ENCODE measurements around the gene MAML3.

The MAML3 gene

DNA sequence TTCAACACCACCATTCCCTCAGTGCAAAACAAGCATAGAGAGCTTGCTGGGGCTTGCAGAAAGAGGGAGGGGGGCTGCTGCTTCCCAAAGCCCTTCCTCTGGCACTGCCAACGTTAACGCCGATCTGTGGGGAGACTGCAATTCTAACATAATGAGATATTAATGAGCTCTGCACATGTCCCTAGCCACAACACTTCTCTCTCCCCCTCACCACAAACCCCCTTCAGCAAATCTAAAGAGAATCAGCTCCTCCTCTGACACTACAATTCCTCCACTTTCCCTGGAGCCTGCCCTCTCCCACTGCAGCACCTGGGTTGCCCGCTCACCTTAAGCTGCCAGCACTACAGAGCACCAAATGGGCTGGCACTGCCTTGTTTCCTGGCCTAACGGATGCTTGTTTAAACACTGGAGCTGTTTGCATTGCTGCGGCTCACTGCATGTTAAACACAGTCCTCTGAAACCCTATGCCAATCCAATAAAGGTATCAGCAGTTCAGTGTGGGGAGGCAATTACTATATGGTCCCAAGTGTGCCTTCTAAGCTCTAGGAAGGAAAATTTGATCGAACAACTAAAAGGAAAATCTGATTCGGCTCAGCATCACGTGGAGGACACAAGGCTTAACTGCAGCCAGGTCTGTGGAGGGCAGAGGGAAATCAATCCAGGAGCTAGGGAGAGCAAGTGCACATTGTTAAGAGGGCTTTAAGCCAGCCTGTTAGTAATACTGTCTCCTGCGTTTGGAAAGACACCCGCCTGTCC, 232.4 kb downstream of the MAML3 start:
- no peak for DNase-seq (ENCODE audit: low read depth, low spot score)

DNA sequence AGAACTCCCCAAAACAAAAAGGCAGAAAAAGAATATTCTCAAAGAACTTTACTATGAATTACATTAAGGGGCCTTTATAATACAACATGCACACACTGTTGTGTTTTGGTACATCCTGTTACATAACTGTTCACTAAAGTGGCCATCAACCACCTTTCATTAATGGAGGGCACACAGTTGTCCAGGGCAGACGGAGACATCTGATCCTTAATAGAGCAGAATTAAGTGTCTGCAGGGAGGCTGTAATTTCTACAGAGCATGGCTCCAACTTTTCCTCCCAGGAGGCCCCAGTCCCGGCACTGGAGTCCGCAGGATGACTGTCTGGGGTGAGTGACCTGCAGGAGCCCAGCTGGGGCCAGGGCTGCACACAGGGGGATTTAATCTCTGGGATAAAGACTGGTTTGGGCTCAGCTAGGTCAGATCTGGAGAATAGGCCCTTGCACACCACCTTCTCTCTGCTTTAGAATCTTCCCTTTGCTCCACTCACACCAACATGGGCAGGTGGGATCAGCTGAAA, 233.4 kb downstream of the MAML3 start:
- DNase-seq (ENCODE audit: low read depth, low spot score): no peak

DNA sequence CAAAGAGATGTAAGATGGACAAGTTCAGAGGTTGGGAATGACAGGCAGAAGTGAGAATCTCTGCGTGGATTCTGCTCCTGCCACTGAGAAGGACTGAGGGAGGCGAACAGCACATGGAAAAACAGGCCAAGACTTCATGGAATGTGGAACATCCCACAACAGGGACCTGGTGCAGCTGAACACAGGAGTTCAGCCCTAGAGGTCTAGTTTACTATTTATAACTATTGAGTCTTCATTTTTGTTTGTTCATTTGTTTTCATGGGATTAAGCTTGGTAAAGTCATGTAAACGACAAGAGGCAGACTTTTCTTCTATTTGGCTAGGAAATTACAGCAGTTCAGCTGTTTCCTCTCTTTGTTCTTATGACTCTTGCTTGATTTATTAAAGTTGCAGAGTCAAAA, 234.5 kb downstream of the MAML3 start:
- DNase-seq (ENCODE audit: low read depth, low spot score): no peak

DNA sequence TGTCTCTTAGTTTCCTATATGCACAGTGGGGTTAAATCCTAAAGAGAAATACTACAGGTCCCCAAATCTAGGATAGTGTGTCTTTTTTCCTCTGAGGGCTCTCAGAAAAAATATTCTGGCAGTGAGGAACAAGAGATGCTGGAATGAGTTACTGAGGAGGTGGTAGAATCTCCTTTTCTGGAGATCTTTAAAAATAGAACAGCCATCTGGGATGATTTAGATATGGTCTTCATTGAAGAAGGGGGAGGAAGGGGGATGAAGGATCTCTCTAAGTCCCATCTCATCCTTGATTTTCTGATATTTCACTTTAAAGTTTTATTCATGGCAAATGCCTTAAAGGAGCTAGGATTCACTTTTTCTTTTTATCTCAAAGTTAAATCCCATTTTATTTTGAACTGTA, 235.0 kb downstream of the MAML3 start:
- DNase-seq (ENCODE audit: low read depth, low spot score): no peak

DNA sequence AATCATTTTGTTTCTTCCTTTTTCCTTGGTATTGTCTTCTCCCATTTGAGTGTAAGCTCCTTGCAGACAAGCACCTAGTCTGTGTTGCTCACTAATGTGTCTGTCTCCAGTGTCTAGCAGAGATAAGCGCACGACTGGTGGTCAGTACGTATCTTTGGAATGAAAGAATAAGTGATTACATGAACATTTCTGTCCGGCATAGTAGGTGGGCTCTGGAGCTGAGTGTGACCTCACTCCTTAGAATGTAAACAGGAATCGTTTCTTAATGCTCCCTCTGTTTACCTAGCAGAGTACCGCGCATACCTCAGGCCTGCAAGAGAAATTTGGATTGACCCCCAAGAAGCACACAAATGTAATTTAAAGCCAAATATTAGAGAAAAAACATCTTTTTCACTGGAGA, 235.4 kb downstream of the MAML3 start:
- DNase-seq (ENCODE audit: low read depth, low spot score): no peak

DNA sequence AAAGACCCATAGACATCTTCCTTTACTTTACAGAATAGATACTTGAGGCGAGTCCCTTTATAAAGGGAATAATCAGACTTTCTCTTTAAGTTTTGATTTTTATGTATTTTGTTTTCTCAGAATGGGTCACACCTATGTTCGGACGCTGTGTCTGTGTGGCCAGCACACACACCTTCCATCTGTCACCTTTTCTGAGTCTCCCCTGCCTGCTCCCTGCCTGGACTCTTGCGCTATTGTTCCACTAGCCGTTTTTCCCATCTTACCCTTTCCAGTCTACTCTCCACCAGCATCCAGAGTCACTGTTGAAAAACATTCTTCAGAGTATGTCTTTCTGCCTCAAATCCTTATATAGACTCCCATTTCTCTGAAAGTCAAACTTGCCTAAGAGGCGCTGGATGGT, 236.1 kb downstream of the MAML3 start:
- no peak for DNase-seq (ENCODE audit: low read depth, low spot score)

DNA sequence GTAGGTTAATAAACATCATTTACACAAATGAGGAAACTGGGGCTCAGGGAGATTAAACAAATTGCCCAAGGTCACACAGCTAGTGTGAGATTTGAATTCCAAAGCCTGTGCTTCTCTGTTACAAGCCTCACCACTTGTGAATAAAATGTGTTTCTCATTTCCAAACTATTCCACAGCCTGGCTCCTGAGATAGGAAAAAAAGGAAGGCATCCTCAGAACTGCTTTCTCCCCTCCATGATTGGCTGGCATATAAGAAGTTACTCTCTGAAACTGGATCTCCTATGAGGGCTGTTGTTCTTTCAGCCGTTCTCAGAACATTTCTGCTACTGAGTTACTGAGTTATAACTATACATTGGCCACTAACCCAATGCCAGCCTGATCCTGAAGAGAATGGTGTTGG, 237.9 kb downstream of the MAML3 start:
- no peak for DNase-seq (ENCODE audit: low read depth, low spot score)

DNA sequence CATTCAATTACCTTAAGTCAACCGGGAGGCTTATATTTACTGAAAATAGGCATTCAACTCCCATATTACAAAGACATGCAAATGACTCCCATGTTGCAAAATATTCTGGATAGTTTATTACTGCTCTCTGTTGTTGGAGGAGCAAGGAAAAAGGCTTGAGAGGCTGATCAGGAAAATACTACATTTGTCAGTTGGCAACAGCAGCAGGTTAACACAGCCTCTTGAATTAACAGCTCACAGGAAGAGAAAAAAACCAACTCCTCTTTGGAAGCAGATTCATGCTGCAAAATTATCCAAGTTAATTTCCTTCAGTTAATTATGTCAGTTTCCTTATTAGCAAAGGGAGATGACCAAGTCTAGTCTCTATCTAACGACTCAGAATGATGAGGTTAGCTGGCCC, 238.9 kb downstream of the MAML3 start:
- DNase-seq (ENCODE audit: low read depth, low spot score): no peak

DNA sequence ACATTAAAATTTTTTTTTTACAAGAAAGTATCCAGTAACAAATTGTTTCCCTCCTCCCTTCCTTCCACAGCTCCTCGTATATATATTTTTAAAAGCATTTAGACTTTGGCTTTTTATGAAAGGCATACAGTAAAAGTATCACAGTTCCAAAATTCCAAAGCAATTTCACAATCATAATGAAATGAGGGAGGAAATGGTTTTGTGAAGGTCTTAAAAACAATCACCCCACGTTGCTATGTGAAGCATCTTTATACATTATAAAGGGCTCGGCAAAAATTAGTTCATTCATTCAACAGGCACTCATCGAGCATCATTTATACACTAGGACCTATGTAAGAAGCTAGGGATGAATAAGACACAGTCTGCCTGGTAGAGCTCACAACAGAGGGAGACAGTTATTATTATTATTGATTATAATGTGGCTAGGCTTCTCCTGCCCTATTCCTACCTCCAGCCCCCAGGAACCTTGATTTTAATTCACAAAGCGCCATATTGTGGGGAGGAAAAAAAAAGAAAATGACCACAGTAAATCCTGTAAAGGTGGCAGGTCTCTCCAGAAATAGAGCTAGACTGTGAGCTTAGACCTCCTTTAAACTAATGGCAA, 239.9 kb downstream of the MAML3 start:
- no peak for DNase-seq (ENCODE audit: low read depth, low spot score)

DNA sequence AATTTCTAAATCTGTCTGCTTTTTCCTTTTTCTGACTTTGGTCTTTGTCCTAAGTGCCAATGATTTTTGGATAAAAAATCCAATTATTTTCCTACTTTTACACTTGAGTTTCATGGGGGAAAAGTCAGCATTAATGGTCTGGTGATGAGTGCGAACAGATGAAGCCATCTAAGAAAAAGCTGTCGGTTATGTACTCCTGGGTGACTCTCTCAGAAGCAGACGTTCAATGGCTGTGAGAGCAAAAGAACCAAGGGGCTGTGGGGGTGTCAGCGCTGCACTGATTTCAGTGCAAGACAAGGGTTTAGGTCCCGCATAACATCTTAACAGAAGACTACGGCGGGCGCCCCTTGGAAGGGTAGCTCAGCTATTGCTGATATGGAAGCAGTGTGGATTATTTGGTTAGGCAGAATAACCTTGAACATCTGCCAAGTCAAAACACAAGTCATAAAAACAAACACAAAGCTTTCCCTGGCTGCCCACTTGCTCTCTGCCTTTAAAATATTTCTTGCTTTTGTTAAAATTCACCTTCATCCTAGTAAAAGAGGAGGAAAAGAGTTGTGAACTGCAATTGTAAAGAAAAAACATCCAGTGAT, 240.5 kb downstream of the MAML3 start:
- DNase-seq (ENCODE audit: low read depth, low spot score): no peak

DNA sequence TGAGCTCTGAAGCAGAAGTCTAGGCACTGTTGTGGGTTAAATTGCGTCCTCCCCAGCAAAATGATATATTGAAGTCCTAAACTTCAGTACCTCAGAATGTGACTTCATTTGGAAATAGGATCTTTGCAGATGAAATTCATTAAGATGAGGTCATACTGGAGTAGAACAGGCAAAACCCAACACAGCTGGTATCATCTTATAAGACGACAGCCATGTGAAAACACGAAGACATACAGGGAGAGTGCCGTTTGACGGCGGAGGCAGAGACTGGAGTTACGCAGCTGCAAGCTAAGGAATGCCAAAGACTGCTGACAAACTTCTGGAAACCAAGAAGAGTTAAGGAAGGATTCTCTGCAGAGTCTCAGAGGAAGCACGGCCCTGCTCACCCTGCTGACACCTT, 241.5 kb downstream of the MAML3 start:
- DNase-seq (ENCODE audit: low read depth, low spot score): no peak

DNA sequence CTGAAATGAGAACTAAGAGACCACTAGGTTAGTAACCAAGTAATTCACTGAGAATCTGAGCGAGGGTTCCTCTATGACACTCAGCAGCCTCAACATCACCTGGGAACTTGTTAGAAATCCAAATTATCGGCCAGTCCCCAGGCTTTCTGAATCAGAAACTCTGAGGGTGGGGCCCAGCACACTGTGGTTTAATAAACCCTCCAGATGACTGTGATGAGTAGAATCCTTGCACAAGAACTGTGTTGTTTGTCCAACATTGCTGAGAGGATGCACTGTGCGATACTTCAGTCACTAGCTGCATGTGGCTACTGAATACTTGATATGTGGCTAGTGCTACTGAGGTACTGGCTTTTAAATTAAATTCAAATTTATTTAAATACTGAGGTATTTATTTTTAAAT, 243.9 kb downstream of the MAML3 start:
- DNase-seq (ENCODE audit: low read depth, low spot score): no peak

DNA sequence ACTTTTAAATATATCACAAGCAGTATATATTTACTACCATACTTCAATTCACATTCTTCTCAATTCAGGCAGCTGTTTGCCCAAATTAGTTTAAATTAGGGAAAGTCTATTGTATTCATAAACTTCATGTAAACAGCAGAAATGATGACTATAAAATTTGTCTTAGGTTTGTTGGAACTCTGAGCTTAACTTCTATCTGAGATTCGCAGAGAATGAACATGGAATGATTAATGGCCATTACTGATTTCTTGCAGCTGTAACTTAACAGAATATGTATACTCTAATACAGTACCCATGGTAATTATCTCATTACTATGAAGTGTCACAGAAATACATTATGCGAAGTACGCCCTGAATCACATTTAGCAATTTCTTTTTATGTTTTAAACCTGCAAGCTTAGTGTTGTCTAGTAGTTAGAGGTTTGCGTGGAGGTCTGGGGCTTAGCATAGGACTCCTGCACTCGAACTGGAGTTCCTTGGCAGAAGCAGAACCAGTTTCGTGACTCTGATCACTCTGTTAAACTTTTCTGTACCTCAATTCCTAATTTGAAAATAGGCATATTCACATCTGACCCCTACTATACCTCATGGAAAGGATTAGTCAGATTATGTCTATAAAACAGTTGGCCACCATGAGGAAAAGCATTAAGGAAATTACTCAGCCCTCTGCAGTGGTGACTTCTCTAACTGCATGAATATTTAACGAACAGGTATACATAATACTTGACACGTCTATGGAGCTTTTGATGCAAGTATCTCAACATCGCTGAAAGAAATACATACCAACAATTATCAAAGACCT, 245.1 kb downstream of the MAML3 start:
- DNase-seq (ENCODE audit: low read depth, low spot score): no peak

DNA sequence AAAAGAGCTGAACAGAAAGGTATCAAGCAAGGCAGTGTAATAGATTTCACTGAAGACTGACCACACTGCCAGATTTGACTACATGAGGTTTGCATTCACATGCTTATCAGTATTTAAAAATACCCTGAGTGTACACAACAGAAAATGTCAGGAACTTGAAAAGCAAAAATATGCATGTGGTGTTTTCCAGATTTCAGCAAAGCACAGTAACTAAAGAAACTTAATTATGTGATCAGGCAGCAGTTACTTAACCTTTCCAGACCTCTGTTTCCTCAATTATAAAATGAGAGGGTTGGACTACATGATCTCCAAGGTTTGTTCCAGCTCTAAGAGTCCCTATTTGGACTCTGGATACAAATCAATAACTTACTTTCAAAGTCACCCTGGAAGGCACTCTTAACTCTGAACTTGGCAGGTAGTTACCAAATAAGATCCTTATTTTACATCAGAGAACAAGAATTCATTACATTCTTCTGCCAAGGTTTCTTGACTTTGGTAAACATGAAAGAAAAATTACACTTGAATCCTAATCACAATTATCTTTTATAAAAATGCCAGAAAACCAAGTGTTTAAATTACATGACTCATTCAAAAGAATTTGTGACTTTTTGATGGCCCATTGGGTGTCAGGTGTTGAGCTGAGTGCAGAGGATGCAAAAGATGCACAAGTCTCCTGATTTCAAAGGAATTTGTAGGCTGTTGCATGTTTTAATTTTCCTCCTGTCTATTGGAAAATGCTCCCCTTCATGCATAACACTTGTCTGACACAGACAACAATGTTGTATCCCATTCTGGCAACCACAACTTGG, 246.8 kb downstream of the MAML3 start:
- no peak for DNase-seq (ENCODE audit: low read depth, low spot score)

DNA sequence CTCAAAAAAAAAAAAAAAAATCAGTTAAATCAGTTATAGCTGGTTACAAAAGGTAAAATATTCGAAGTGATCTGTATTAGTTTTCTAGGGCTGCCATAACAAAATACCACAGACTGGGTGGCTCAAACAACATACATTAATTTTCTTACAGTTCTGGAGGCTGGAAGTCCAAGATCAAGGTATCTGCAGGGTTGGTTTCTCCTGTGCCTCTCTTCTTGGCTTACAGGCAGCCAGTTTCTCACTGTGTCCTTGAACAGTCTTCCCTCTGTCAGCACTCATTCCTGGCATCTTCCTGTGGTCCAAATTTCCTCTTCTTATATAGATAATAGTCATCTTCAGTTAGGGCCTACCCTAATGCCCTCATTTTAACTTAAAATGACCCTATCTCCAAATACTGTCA, 248.5 kb downstream of the MAML3 start:
- DNase-seq (ENCODE audit: low read depth, low spot score): no peak

DNA sequence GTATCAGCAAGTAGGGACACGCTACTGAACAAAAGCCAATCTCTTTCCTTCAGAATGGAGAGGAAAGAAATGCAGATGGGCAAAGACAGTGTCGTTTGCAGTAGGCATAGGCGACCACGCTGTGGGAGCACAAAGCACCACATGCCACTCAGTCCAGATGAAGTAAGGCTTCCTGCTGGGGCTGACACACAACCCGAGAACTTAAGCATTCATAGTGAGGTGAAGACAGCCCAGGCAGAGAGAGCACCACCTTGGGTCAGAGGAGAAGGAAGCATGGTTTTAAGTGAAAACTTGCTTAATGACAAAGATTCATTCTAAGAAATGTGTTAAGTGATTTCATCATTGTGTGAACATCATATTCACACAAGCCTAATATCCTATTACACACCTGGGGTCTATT, 249.6 kb downstream of the MAML3 start:
- no peak for DNase-seq (ENCODE audit: low read depth, low spot score)

DNA sequence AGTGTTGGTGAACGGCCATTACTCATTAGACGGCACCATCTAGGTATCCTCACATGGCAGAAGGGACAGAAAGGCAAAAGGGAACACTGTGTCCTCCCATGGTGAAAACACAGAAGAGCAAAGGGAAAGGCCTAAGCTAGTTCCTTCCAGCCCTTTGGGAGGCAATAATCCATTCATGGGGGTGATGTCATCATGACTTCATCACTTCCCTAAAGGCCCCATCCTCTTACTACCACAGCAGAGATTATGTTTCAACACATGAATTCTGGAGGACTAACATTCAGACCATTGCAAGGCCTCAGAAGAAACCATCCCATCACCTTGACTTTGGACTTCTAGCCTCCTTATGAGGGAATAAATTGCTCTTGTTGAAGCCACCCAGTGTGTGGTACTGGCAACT, 250.1 kb downstream of the MAML3 start:
- DNase-seq (ENCODE audit: low read depth, low spot score): no peak

DNA sequence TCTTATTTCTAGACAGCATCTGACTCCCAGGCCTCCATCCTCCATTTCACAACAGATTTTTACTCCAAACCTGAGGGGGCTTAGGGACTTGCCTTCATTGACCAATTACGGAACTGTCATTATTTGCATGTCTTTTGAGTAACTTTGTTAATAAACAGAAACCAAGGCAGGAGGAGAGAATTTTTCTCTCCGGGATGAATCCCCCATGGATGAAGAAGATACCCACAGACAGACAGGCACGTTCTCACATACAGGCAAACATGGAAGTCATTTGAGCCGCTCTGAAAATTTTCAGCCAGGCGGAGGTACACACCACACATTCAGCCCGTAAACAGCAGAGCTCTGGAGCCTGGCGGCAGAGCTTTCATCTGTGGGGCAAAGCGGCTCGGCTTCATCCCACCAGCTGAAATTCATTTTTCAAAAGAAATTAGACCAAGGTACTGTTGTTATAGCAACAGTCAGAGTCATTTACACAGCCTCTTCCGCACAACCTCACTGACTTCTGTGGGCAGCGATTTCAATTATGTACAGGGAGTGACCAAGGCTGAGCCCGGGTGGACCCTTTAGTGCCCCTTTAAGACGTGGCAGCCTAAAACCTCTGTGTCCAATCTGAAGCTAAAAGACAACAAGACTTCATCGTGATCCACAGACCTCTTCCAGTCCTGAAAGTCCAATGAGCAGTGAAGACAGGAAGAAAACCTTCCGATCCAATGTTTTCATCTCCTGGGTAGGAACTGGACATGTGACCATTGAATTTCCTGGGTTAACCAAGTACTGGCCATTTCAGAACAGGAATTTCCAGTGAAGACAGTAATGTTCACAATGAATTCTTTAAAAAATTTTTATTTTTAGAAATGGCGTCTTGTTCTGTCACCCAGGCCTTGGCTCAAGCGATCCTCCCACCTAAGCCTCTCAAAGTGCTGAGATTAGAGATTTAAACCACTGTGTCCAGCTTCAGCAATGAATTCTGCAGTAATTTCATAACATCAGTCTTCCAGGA, 251.4 kb downstream of the MAML3 start:
- no peak for DNase-seq (ENCODE audit: low read depth, low spot score)

DNA sequence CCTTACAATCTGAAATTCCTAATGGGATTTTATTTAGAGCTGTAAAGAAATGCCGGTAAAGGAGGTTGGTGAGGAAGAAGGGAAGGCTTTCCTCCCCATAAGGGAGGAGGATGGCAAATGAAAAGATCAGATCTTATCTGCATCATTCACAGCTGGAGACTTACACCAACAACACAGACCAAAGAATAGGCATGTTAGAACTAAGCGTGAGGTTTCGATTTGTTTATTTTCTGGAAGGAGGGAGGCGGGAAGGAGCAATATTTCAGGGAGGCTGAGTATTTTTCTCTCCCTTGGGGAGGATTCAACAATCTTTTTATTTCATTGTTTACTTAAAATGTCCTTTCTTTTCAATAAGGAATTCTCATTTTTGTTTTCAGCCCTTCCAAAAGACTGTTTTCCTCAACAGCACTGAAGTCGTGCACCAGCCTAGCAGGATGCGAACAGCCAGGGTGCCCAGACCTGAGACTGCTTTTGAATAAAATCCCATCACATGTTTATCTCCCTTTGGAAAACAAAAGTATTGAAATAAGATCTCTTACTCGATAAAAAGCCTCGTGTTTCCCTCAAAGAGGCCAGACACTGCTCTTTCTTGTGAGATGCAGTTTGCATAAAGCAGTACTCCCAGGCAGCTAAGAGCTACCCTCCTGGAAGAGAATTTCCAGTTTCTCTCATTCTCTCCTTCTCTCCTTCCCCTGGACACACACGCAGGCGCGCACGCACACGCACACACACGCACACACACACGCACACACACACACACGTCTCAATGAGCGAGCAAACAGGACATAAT, 252.3 kb downstream of the MAML3 start:
- no peak for DNase-seq (ENCODE audit: low read depth, low spot score)
